Hematopoietic multipotent progenitor cell treated with erythropoietin and hydrocortisone succinate and interleukin-3 and kit ligand, for 17 days (in vitro differentiated cells): ENCODE measurements around the gene TLE3.

Experiments
- DNase-seq: peaks from one replicate; pipeline ENCODE4 v3.0.0-alpha.2; 2015; ENCODE audit warnings: low spot score

The TLE3 gene

DNA sequence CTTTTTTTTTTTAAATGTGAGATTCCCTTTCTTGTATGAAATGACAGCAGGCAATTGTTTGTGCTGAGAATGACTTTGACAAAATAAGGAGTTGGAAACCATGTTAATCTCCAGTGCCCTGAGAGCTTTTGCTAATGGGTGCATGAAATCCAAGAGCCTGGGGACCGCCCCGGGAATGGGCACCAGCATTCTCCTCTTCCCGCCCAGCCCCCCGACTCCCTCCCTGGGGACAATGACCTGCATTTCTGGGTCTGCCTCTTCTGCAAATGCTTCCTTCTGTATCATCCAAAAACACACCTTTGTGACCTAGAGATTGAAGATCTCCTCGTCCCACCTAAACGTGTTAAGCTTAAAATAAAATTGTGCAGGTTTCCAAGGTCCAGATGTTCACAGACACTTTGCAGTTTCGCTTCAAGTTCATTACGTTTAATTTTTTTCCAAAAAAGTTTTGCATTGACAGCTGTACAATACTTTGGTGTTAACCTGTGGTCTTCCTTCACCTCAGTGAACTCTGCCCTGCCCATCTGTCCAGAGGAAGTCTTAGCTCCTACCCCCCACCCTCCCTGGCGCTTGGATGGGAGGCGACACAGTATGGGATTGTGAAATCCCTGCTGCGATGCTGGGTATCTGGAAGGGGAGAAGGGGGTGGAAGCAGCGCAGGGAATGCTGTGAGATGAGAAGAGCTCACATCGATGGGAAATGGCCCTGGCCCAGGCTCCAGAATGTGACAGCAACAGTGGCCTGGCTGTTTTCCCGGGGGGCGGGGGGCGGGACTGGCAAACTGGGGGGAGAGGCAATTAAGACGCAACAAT lies 50.1 kb downstream of the TLE3 start:
- DNase-seq, result no peak

GRCh38 chr15:70046679-70047369 lies 50.9 kb downstream of the TLE3 start:
- no peak for DNase-seq

- no peak for DNase-seq
Observed at GRCh38 chr15:70045045-70045444, 52.7 kb downstream of the TLE3 start.

DNA sequence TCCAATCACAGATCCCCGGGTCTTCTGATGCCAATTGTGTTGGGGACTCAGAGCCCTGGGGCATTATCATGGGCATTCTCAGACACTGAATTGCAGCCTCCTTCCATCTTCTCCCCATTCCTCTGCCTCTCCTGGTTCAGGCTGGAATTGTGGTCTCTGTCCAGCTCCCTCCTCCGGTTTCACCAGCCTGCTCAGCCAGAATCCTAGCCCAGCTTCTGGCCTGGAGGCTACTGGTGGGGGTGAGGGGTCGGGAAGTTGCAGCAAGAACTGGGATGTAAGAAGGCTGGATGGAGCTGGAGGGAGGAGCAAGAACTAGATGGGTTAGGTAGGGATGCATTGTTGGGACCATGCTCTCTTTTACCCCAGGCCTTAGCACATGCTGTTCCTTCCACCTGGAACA lies 53.5 kb downstream of the TLE3 start:
- DNase-seq, result no peak

DNA sequence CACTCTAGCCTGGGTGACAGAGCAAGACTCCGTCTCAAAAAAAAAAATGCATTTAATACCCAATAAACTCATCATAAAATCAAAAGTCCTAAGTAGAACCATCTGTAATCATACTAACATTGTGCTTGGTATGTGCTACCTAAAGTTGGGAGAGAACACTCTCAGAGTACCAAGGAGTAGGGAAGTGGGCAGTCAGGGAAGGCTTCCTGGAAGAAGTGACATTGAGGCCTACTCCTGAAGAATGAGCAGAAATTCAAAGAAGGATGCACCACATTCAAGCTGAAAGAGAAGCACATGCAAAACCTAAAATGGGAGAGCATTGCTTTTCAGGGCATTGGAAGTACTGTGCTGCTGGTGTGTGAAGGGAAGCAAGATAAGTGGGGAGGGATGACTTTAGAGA lies 54.1 kb downstream of the TLE3 start:
- DNase-seq, result no peak

GRCh38 chr15:70042553-70043214 lies 55.0 kb downstream of the TLE3 start:
- DNase-seq, result no peak

DNA sequence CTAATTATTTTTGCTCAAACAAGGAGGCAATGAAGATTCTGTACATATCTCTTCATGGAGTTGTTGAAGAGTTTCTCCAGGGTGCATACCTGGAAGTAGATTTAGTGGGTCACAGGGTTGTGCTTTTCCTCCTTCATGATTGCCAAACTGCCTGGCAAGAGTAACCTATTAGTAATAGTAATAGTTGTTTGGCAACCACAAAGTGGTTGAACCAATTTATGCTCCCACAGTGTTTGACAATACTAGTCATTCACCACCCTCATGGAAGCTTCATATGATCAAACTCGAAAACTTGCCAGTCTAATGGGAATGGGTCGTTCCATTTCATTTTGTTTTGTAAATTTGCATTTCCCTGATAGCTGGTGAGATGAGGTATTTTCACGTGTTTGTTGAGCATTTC lies 57.8 kb downstream of the TLE3 start:
- no peak for DNase-seq

DNA sequence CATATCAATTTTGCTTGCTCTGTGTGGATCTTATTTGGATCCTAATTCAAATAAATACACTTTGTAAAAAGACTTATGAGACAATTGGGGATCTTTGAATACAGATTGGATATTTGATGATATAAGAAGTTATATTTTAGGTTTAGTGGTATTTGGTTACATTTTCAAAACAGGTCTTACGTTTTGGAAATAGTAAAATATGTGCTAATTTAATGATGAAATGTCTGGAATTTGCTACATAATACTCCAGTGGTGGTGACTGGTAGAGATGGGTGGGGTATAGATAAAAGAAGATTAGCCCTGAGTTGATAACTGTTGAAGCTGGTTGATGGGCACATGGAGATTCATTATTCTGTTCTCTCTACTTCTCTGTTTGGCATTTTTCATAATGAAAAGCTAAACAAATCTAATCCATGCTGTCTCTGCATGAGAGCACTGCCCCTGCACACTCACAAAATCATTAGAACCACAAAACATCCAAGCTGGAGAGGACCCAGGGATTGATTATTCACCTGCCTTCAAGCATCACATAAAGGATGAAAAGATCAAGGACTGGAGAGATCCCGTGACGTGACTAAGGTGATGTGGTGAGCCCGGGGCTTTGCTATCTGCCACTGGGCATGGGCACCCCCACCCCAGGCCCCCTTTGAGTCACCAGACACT lies 58.9 kb downstream of the TLE3 start:
- DNase-seq, result no peak

GRCh38 chr15:70037292-70037640 lies 60.5 kb downstream of the TLE3 start:
- DNase-seq, result no peak

GRCh38 chr15:70036585-70037291 lies 61.0 kb downstream of the TLE3 start:
- DNase-seq, result no peak

GRCh38 chr15:70035719-70036077 lies 62.0 kb downstream of the TLE3 start:
- DNase-seq, result no peak

DNA sequence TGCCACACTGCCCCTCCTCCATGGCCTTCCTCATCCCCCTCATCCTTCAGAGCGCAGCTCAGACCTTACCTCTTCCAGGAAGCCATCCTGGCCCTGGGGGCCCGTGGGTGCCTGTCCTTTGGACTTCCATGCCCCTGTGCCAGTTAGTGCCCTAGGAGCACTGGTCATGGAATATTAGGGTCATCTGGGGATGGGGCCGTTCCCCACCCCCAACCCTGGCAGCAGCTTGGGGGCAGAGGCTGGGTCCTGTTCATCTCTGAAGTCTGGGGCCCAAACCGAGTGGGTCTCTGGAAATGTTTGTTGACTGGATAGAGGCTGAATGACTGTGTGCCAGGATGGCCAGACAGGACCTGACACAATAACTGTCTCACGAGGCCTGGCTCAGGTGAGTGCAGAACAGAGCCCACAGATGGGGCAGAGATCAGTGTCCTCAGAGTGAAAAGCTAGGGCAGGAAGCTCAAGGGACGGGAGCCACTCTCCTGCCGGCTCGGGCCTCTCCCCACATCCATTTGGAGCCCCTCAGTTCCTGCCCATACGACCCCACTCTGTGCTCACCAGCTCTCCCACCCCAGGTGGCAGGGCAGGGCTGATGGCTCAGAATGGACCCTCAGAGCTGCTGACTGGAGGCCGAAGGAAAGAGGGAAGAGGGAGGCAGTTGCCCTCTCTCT lies 62.5 kb downstream of the TLE3 start:
- DNase-seq, result no peak

DNA sequence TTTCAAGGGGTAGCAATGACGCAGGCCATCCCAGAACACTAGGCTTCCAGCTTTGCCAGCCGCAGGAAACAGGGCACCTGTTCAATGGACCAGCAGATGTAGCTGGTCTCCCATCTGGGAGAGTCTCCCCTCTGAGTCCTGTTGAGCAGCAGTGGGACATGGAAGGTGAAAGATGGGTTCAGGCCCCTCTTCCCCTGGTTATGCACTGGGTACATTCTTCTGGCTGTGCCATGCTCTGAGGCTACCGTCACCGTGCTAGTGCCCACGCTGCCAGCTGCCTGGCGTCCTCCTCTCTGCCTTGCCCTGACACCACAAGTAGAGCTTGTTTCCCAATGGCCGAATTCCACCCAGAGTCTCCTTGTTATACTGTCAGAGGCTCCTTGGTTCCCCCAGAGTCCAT lies 63.1 kb downstream of the TLE3 start:
- DNase-seq, result no peak

GRCh38 chr15:70034141-70034540 lies 63.6 kb downstream of the TLE3 start:
- DNase-seq, result no peak

GRCh38 chr15:70033529-70034140 lies 64.1 kb downstream of the TLE3 start:
- no peak for DNase-seq

DNA sequence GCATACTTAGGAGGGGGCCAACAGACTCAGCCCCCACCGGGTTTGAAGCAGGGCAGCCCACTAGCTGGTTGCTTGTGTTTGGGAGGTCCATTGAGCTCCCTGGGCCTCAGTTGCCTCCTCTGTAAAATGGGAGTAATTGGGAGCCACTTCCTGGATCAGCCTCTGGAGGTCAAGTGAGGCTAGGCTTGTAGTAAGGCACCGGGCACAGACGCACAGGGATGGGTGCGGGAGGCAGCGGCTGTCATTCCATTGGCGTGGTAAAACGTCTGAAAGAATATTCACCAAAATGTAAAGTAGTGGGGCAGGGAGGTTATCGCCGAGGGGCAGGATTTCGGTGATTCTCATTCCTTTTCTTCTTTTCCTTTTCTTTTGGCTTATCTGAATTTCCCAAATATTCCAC lies 64.6 kb downstream of the TLE3 start:
- DNase-seq, result no peak

GRCh38 chr15:70032509-70032908 lies 65.2 kb downstream of the TLE3 start:
- no peak for DNase-seq

DNA sequence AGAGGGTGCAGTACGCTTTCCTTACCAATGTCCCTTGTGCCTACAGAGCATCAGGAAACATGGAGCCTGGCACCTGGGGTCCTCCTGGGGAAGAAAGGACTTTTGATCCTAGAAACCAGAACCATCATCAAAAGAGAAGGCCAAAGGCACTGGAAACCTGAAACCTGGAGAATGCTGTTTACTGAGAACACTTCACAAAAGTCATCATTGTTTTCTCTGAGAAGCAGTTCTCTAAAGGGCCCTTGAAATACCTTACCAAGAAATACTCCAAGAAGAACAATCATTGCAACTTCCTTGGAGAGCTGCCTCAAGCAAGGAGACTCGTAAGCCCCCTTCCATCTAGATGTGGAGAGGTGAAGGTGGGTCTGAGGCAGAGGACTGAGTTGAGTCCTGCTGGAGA lies 66.0 kb downstream of the TLE3 start:
- no peak for DNase-seq

GRCh38 chr15:70031261-70031660 lies 66.5 kb downstream of the TLE3 start:
- no peak for DNase-seq

DNA sequence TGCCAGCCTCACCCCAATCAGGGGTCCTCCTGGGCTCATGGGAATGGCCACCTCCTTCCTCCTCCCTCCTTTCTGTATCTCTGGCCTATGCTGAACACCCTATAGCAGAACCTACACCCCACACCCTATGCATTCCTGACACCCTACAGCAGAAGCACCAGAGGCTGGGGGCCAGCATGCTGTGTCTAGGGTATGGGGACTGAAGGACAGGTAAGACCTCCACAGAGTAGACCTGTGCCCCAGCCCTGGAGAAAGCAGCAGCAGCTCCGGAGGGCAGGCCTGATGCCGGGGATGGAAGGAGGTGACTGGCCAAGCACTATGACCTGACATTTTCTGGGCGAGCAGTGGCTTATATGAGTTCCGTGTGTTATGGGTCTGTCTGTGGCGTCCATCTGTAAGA lies 66.9 kb downstream of the TLE3 start:
- no peak for DNase-seq

DNA sequence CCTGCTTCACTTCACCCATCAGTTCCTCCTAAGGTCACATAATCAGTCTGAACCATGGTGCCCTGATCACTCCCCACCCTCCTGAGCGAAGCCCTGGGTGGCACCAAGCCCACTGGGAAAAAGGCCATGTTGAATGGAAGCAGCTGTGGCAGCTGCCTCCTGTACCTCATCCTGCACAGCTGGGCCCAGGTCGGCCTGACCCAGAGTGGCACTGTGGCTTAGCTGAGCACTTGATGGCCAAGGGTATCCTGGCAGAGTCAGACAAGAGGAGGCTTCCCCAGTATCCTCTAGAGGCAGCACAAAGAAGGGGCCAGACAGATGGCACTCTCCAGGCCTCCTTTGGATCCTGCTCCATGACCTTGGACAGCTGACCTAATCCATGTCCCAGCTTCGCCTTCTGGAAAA lies 68.4 kb downstream of the TLE3 start:
- no peak for DNase-seq
